Muscle layer of duodenum (tissue), 2 donors: Measurements from ENCODE around the gene DCXR.

Experiments
- H3K27ac ChIP-seq: one replicate; pipeline ENCODE4 v1.7.0; 2013; ENCODE audit warnings: mild to moderate bottlenecking, low read length
- H3K27me3 ChIP-seq: one replicate; pipeline ENCODE4 v1.7.0; 2013; ENCODE audit warnings: low read depth, mild to moderate bottlenecking, control low read depth, low read length
- H3K36me3 ChIP-seq, 2 donors: one replicate each; pipeline ENCODE4 v1.7.0; 2013; ENCODE audit warnings: low read length in 2 of 2, control low read depth in 1 of 2, mild to moderate bottlenecking in 1 of 2; ENCODE audit not compliant: insufficient read depth in 2 of 2, control insufficient read depth in 1 of 2
- H3K4me1 ChIP-seq, 2 donors: one replicate each; pipeline ENCODE4 v1.7.0; 2013; ENCODE audit warnings: low read length in 2 of 2, mild to moderate bottlenecking in 2 of 2, control low read depth in 1 of 2, moderate library complexity in 1 of 2; ENCODE audit not compliant: insufficient read depth in 2 of 2, control insufficient read depth in 1 of 2
- H3K4me3 ChIP-seq, 2 donors: one replicate each; pipeline ENCODE4 v1.7.0; 2013; ENCODE audit warnings: low read length in 2 of 2, low read depth in 1 of 2, mild to moderate bottlenecking in 1 of 2
- H3K9me3 ChIP-seq, 2 donors: one replicate each; pipeline ENCODE4 v1.7.0; 2013; ENCODE audit warnings: low read length in 2 of 2, control low read depth in 1 of 2, mild to moderate bottlenecking in 1 of 2; ENCODE audit not compliant: control insufficient read depth in 1 of 2
- donor health status: healthy.

Gene DCXR

DNA sequence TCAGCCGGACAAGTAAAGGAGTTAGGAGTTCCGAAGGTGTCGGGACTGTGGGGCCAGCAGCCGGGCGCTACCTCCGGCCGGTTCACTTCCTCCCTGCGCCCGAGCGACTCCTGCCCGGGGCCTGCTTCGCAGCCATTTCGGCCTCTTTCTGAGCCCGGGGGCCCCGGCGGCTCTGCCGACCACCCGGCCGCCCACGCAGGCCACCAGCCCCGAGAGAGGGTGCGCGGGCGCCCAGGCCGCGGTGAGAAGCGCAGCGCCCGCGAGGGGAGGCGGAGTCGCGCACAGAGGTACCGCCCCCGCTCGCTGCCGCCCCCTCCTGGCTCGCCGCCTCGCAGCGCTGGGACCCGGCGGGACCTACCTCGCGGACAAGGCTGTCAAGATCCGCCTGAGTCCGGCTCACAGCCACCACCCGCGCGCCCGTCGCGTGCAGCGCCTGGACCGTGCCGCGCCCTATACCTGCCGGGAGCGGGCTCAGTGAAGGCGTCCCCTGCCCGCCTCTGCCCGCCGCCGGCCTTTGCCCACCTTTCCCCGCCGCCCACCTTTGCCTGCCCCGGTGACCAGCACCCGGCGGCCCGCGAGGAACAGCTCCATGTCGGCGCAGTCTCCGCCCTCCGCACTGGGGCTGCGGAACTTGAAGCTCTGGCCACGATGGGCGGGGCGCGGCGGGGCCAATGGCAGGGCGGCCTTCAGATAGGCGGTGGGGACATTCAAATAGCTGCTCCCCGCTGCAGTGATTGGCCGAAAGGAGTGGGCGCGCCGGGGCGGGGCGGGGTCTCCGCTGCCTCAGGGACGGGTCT is at the start of gene DCXR:
Gene DCXR, minus strand, starts transcription at position 606 of the 797 bp plus-strand sequence. Its CDS starts 15 bp downstream, at position 591.
- H3K27ac ChIP-seq: peak within 1 kb of the TSS; percentile 51
- no peaks in the 10 kb centered on the region for H3K36me3 ChIP-seq
- peaks cover 8 to 18% of the 10 kb centered on the region in 2 donors for H3K4me1 ChIP-seq
- no peaks in the 10 kb centered on the region for H3K27me3 ChIP-seq
- H3K4me3 ChIP-seq: peak within 1 kb of the TSS; percentile 64 to 73
- no peaks in the 10 kb centered on the region for H3K9me3 ChIP-seq

DNA sequence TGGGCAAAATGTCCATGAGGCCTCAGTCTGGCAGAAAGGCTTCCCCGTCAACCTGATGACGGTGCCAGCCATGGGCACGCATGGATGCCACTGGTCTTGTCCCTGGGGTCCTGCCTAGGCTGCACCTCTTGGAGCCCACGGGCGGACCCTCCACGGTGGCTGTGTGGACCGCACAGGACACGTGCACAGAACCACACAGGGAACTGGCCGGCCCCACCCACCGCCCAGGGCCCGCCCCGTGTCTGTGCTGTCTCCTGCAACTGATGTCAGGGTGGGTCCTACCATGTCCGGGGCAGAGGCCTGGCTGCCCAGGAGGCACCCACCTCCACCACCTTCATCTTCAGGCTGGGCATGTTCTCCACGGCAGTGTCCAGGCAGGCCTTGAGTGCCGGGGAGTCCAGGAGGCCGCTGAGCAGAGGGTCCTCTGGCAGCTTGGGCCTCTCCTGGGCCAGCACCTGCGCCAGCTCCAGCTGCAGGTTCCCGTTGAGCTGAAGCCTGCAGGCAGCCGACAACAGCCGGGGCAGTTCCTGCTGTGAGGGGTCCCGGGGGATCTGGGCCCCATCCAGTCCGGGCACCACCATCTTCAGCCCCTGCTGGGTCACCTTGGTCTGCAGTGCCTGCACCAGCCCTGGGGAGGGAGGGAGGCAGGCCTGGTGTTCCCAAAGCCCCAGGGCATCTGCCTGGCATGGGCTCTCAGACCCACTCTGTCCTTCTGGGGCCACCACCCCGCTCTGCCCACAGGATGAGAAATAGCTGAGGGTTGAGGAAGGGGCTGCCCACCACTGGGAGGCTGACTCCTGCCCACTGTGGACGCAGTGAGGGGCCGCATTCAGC is 48.7 kb upstream of the DCXR start:
- Histone ChIP-seq H3K4me3 (no peak overlapping the region), H3K36me3 (peaks cover 8 to 100% of the 10 kb centered on the region in 2 donors), H3K27ac (no peak overlapping the region), H3K4me1 (no peaks in the 10 kb centered on the region), H3K9me3 (no peaks in the 10 kb centered on the region), H3K27me3 (no peaks in the 10 kb centered on the region)

DNA sequence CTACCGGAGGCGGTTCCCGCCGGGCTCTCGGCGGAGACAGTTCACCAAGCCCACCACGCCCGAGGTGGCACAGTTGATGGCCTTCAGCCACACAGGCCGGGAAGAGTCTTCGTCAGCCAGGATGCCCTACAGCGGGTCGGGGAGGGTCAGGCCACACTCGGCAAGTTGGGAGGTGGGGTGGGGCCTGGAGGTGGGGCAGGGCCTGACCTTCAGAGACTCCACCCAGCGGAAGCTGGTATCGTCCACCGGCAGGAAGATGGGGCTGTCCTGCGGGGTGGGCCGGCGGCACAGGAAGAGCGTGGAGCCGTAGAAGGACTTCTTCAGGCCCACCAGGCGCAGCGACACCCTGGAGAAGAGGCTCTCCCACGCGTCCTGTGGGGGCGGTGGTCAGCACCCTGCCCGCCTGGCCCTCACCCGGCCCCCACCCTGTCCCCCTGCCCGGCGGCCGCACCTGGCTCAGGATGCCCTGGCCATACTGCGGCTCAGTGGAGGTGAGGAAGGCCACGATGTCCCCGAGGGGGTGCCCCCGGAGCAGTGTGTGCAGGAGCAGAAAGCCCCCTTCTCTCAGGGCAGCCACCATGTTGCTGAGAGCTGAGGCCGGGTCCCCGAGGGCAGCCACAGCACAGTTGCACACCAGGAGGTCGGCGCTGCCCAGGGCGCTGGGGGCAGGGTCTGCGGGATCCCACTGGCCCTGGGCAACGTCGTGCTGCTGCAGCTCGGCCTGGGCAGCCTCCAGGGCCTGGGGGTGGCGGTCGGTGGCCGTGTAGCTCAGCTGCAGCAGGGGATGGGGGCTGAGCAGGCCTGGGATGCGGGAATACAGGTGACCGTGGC is 47.7 kb upstream of the DCXR start:
- H3K36me3 ChIP-seq: peaks cover 8 to 100% of the 10 kb centered on the region in 2 donors

DNA sequence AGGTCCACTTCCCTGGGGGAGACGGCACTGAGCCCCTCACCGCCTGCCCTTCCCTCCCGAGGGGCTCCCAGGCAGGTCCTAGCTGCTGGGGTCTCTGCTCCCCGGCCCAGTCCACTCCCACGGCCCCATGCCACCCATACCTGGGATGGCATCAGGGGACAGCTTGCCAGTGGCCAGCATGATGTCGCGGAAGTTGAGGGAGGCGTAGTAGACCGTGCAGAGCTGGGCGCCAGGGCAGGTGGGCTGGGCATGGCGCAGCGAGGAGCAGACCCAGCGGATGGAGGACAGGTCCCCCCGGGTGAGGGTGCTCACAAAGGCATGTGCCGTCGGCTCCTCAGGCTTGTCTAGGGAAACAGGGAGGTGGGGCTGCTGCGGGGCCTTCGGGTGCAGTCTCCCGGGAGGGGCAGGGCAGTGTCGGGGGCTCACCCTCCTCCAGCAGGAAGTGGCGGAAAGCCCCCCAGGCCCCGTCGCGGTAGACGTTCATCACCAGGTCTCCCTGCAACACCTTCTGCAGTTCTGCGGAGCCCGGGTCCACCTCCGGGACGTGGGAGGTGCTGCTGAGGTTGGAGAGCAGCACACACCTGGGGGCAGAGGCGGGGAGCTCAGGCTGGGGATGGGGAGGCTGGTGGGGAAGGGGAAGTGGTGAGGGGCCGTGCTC is 47.0 kb upstream of the DCXR start:
- Histone ChIP-seq H3K9me3 (no peaks in the 10 kb centered on the region), H3K27me3 (no peaks in the 10 kb centered on the region), H3K36me3 (peaks cover 4 to 100% of the 10 kb centered on the region in 2 donors), H3K4me3 (no peak overlapping the region), H3K27ac (no peak overlapping the region), H3K4me1 (no peaks in the 10 kb centered on the region)

More for the DNA sequence above, 47.7 kb upstream of the DCXR start:
- Histone ChIP-seq H3K4me1 (no peaks in the 10 kb centered on the region), H3K4me3 (no peak overlapping the region), H3K27ac (no peak overlapping the region), H3K27me3 (no peaks in the 10 kb centered on the region), H3K9me3 (no peaks in the 10 kb centered on the region)

GRCh38 chr17:82083533-82084359 is 46.2 kb upstream of the DCXR start:
- no peaks in the 10 kb centered on the region for H3K9me3 ChIP-seq
- no peaks in the 10 kb centered on the region for H3K27me3 ChIP-seq
- peaks cover 4 to 99% of the 10 kb centered on the region in 2 donors for H3K36me3 ChIP-seq
- no peak overlapping the region for H3K27ac ChIP-seq
- H3K4me3 ChIP-seq: no peak overlapping the region
- H3K4me1 ChIP-seq: no peaks in the 10 kb centered on the region

GRCh38 chr17:82083009-82083408 is 45.5 kb upstream of the DCXR start:
- Histone ChIP-seq H3K27ac (no peak overlapping the region), H3K27me3 (no peaks in the 10 kb centered on the region), H3K36me3 (peaks cover 4 to 91% of the 10 kb centered on the region in 2 donors), H3K4me3 (no peak overlapping the region), H3K9me3 (no peaks in the 10 kb centered on the region), H3K4me1 (no peaks in the 10 kb centered on the region)

GRCh38 chr17:82082456-82082855 is 45.0 kb upstream of the DCXR start:
- Histone ChIP-seq H3K27me3 (no peaks in the 10 kb centered on the region), H3K9me3 (no peaks in the 10 kb centered on the region), H3K4me3 (no peak overlapping the region), H3K4me1 (no peaks in the 10 kb centered on the region), H3K27ac (no peak overlapping the region), H3K36me3 (peaks cover 4 to 86% of the 10 kb centered on the region in 2 donors)

DNA sequence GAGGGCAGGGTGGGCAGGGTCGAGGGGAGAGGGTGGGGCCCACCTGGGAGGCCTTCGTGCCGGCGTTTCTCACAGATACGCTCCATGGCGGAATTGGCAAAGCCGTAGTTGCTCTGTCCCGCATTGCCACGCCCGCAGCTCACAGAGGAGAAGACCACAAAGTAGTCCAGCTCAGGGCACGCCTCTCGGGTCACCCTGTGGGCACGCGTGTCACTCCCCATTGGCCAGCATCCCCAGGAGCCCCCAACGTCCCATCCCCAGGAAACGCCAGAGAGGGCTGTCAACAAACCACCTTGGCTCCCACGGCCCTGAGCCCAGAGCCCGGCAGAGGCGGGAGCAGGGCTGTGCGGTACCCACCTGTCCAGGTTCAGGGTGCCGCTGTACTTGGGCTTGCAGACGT is 44.5 kb upstream of the DCXR start:
- H3K4me3 ChIP-seq: no peak overlapping the region
- no peaks in the 10 kb centered on the region for H3K9me3 ChIP-seq
- H3K36me3 ChIP-seq: peaks cover 4 to 81% of the 10 kb centered on the region in 2 donors

GRCh38 chr17:82081546-82081945 is 44.0 kb upstream of the DCXR start:
- H3K27ac ChIP-seq: no peak overlapping the region
- no peak overlapping the region for H3K4me3 ChIP-seq
- no peaks in the 10 kb centered on the region for H3K4me1 ChIP-seq
- H3K27me3 ChIP-seq: no peaks in the 10 kb centered on the region
- H3K9me3 ChIP-seq: no peaks in the 10 kb centered on the region
- peaks cover 2 to 77% of the 10 kb centered on the region in 2 donors for H3K36me3 ChIP-seq

More for the DNA sequence above, 44.5 kb upstream of the DCXR start:
- Histone ChIP-seq H3K27me3 (no peaks in the 10 kb centered on the region), H3K27ac (no peak overlapping the region), H3K4me1 (no peaks in the 10 kb centered on the region)
